ENCODE measurements around the gene ITGB1. TPM values are rescaled to one million over a fixed set of nuclear protein-coding genes. Genes with fewer than 3 reads are reported as not detected.
"Not testable (repeated sequence)": the region's sequence is repeated elsewhere in the genome, so short reads cannot be mapped to it uniquely, and the experiment has no call there.

ITGB1 gene
- total and polyA plus RNA-seq, 2 experiments from 2014 or later: 317 to 439 TPM

DNA sequence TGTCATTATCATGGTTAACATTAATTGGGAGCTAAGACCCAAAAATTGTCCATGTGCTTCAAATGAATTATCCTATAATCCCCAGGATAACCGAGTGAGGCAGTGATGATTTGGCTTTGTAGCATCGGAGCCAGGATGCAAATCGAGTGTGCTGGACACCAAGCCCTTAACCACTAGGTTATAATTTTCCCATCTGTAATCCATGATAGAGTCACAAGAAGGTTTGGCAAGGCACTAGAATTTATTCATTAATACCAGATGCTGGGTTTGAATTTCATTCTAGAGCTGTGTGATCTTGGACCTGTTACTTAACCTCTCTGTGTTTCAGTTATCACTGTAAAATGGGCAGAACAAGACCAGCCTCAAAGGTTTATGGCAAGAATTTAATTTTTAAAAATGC is 21.0 kb upstream of the ITGB1 start (continued):
- TF ChIP-seq, protein P1, sequence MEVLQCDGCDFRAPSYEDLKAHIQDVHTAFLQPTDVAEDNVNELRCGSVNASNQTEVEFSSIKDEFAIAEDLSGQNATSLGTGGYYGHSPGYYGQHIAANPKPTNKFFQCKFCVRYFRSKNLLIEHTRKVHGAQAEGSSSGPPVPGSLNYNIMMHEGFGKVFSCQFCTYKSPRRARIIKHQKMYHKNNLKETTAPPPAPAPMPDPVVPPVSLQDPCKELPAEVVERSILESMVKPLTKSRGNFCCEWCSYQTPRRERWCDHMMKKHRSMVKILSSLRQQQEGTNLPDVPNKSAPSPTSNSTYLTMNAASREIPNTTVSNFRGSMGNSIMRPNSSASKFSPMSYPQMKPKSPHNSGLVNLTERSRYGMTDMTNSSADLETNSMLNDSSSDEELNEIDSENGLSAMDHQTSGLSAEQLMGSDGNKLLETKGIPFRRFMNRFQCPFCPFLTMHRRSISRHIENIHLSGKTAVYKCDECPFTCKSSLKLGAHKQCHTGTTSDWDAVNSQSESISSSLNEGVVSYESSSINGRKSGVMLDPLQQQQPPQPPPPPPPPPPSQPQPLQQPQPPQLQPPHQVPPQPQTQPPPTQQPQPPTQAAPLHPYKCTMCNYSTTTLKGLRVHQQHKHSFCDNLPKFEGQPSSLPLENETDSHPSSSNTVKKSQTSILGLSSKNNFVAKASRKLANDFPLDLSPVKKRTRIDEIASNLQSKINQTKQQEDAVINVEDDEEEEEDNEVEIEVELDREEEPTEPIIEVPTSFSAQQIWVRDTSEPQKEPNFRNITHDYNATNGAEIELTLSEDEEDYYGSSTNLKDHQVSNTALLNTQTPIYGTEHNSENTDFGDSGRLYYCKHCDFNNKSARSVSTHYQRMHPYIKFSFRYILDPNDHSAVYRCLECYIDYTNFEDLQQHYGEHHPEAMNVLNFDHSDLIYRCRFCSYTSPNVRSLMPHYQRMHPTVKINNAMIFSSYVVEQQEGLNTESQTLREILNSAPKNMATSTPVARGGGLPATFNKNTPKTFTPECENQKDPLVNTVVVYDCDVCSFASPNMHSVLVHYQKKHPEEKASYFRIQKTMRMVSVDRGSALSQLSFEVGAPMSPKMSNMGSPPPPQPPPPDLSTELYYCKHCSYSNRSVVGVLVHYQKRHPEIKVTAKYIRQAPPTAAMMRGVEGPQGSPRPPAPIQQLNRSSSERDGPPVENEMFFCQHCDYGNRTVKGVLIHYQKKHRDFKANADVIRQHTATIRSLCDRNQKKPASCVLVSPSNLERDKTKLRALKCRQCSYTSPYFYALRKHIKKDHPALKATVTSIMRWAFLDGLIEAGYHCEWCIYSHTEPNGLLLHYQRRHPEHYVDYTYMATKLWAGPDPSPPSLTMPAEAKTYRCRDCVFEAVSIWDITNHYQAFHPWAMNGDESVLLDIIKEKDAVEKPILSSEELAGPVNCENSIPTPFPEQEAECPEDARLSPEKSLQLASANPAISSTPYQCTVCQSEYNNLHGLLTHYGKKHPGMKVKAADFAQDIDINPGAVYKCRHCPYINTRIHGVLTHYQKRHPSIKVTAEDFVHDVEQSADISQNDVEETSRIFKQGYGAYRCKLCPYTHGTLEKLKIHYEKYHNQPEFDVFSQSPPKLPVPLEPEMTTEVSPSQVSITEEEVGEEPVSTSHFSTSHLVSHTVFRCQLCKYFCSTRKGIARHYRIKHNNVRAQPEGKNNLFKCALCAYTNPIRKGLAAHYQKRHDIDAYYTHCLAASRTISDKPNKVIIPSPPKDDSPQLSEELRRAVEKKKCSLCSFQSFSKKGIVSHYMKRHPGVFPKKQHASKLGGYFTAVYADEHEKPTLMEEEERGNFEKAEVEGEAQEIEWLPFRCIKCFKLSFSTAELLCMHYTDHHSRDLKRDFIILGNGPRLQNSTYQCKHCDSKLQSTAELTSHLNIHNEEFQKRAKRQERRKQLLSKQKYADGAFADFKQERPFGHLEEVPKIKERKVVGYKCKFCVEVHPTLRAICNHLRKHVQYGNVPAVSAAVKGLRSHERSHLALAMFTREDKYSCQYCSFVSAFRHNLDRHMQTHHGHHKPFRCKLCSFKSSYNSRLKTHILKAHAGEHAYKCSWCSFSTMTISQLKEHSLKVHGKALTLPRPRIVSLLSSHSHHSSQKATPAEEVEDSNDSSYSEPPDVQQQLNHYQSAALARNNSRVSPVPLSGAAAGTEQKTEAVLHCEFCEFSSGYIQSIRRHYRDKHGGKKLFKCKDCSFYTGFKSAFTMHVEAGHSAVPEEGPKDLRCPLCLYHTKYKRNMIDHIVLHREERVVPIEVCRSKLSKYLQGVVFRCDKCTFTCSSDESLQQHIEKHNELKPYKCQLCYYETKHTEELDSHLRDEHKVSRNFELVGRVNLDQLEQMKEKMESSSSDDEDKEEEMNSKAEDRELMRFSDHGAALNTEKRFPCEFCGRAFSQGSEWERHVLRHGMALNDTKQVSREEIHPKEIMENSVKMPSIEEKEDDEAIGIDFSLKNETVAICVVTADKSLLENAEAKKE (CRISPR knock-in tag; IDR thresholded peaks at IDR 0.05): no peak
- TF ChIP-seq EZH2phosphoT487 (IDR thresholded peaks at IDR 0.05; ENCODE audit: unreplicated experiment): no peak

DNA sequence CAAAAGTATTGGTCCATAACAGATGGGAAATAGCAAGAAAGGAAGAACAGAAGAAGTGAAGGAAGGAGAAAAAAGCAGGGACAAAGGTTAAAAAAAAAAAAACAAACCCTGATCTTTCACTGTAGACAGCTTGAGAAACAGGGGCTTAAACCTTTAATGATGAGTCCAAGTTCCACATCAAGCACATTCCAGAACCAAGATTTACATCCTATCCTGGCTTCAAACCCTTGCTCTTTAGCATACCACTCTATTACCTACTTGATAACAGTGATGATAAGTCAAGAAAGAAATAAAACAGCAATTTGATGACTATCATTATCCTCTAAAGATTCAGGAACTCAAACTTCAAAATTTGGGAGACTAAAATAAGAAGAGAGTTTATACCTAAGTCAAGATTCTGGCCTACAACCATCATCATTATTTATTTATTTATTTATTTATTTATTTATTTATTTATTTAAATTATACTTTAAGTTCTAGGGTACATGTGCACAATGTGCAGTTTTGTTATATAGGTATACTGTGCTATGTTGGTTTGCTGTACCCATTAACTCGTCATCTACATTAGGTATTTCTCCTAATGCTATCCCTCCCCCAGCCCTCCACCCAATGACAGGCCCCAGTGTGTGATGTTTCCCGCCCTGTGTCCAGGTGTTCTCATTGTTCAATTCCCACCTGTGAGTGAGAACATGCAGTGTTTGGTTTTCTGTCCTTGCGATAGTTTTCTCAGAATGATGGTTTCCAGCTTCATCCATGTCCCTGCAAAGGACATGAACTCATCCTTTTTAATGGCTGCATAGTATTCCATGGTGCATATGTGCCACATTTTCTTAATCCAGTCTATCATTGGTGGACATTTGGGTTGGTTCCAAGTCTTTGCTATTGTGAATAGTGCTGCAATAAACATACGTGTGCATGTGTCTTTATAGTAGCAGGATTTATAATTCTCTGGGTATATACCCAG is 20.1 kb upstream of the ITGB1 start:
- H3K36me3 Mint-ChIP-seq (ENCODE audit: low read depth); H2AFZ ChIP-seq; H3K27ac Mint-ChIP-seq; ATAC-seq; H3K27me3 ChIP-seq (ENCODE audit: insufficient read depth); DNase-seq (ENCODE audit: low spot score); H3K4me3 Mint-ChIP-seq; H3K79me2 ChIP-seq (replicated peaks; ENCODE audit: insufficient read depth); H3K4me2 ChIP-seq; H3K9me3 Mint-ChIP-seq; H3K27ac ChIP-seq (ENCODE audit: low read depth); H4K20me1 ChIP-seq (replicated peaks; ENCODE audit: insufficient read depth); H3K4me3 ChIP-seq; H3F3A ChIP-seq (replicated peaks; ENCODE audit: low read depth); H3K36me3 ChIP-seq (ENCODE audit: insufficient read depth); H3K9me2 ChIP-seq (ENCODE audit: insufficient read depth): not testable (repeated sequence)
- peaks cover 10% of the 10 kb centered on the region for H3K4me1 ChIP-seq (ENCODE audit: insufficient read depth)
- peaks cover 25% of the 10 kb centered on the region for H3K4me1 Mint-ChIP-seq
- peaks cover 15% of the 10 kb centered on the region for H3K27me3 Mint-ChIP-seq (ENCODE audit: insufficient read depth, low read depth, poor library complexity)
